Activated CD4-positive, alpha-beta T cell treated with anti-CD3 and anti-CD28 coated beads, Interleukin-2, amount 10 ng/mL, durations not matched to agents 7 days and 5 days (primary cell): ENCODE data around the gene ACAA2. TPM values are rescaled to one million over a fixed set of nuclear protein-coding genes. Genes with fewer than 3 reads are reported as not detected.

ENCODE experiments used
- CTCF ChIA-PET: fragments of 350-600 bp; sonication (Branson Sonifier 250); formaldehyde crosslinking; loops from one replicate; lab custom pipeline; 2021; ENCODE audit warnings: antibody characterized with exemption; lab: Charles Lee
- POLR2A ChIA-PET: fragments of 350-600 bp; sonication (Branson Sonifier 250); formaldehyde crosslinking; loops from one replicate; lab custom pipeline; 2021; ENCODE audit warnings: antibody characterized with exemption; lab: Charles Lee
- DNase-seq: peaks from one replicate; pipeline ENCODE4 v3.0.0-alpha.2; 2020
- H3K27ac Mint-ChIP-seq: one replicate; pipeline ENCODE4 v1.8.0; 2021; ENCODE audit warnings: mild to moderate bottlenecking, moderate library complexity, mixed read lengths
- H3K27me3 Mint-ChIP-seq: one replicate; pipeline ENCODE4 v1.8.0; 2021; ENCODE audit warnings: mixed read lengths
- H3K36me3 Mint-ChIP-seq: one replicate; pipeline ENCODE4 v1.8.0; 2021; ENCODE audit warnings: low read depth, mixed read lengths
- H3K4me1 Mint-ChIP-seq: one replicate; pipeline ENCODE4 v1.8.0; 2021; ENCODE audit warnings: mixed read lengths
- H3K4me3 Mint-ChIP-seq: one replicate; pipeline ENCODE4 v1.8.0; 2021; ENCODE audit warnings: mild to moderate bottlenecking, moderate library complexity, mixed read lengths
- H3K9me3 Mint-ChIP-seq: one replicate; pipeline ENCODE4 v1.8.0; 2021; ENCODE audit warnings: mixed read lengths
- total RNA-seq, 2 experiments: library from RNA; stranded (reverse); gene quantifications; one replicate each; pipeline ENCODE4 v1.2.3, GENCODE V29; 2021

The ACAA2 gene
- total RNA-seq, 2 experiments from 2014 or later, result 88.3 to 91.2 TPM

DNA sequence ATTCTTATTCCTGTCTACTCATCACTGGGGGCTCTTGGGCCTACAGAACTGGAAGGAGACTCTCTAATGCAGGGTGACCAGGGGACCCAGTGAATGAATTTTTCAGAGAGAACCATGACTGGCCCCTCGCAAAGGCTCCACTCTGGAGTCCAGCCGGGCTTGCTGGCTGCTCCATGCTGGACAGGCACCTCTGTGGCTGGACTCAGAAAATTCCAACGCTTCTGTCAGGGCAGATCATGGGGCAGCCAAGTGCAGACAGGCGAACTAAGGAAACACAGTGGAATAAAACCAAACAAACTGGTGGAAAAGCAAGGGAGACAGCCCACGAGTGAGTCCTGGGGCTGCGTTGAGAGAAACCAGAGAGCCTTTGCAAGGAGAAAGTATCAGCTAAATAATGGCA, 57.2 kb downstream of the ACAA2 start:
- Mint-ChIP-seq H3K4me3 (no peak overlapping the region), H3K36me3 (no peaks in the 10 kb centered on the region), H3K27ac (no peak overlapping the region), H3K9me3 (peaks cover 2% of the 10 kb centered on the region), H3K27me3 (no peaks in the 10 kb centered on the region), H3K4me1 (peaks cover 20% of the 10 kb centered on the region)
- ChIA-PET POLR2A (no interaction called here), CTCF (no interaction called here)
- DNase-seq, result no peak

DNA sequence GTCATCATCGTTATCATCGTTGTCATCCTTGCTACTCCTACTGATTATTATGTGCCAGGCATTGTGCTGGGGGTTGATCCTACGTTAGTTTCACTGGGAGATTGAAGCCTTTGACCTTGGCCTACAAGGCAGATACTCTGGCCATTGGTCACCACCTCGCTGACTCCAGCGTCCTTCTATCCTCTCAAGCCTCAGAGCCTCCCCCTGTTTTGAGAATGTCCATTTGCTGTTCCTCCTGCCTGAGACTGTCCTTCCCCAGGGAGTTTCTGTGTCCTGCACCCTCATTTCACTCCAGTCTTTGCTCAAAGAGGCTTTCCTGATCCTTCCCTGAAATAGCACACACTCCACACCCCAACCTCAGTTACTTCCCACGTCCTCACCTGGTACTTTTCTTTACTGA, 57.8 kb downstream of the ACAA2 start:
- DNase-seq, result no peak
- peaks cover 22% of the 10 kb centered on the region for H3K4me1 Mint-ChIP-seq
- H3K9me3 Mint-ChIP-seq, result peaks cover 2% of the 10 kb centered on the region
- no peaks in the 10 kb centered on the region for H3K27me3 Mint-ChIP-seq
- no peak overlapping the region for H3K27ac Mint-ChIP-seq
- POLR2A ChIA-PET, result no interaction called here
- H3K4me3 Mint-ChIP-seq, result no peak overlapping the region
- no peaks in the 10 kb centered on the region for H3K36me3 Mint-ChIP-seq
- CTCF ChIA-PET, result no interaction called here

DNA sequence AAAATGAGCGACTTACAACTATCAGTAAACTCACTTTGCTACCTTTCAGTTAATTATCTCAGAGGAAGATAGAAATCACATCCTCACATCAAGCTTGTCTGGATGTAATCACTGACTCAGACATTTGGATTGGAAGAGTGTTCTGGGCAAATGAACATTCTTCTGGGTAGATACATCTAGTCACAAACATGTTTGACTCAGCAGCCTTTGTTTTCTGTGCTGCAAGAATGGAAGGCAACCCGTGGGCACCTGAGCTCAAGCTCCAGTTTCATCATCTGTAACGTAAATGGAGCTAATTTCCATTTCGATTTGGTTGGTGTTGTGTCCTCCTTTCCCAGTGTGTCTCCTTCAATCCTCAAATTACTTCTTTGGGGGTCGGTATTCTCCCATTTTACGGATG, 58.5 kb downstream of the ACAA2 start:
- Mint-ChIP-seq H3K27ac (no peak overlapping the region), H3K27me3 (no peaks in the 10 kb centered on the region), H3K36me3 (no peaks in the 10 kb centered on the region), H3K9me3 (peaks cover 2% of the 10 kb centered on the region), H3K4me3 (no peak overlapping the region), H3K4me1 (peaks cover 24% of the 10 kb centered on the region)
- CTCF ChIA-PET, result no interaction called here
- POLR2A ChIA-PET, result no interaction called here
- no peak for DNase-seq

DNA sequence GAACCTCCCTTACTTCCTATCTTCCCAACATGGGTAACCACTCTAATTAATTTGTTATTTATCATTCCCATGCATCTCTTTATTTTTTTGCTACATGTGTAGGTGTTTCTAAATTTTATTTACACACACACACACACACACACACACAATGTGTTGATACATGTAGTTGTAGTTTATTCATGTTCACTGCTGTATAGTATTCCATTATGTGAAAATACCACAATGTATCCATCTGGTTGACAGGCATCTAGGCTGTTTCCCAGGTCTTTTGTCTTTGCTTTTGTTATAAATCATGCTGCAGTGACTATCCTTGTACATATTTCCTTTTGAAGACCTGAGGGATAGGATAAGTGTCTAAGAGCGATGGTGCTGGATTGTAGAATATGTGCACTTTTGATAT, 59.7 kb downstream of the ACAA2 start:
- Mint-ChIP-seq H3K27me3 (no peaks in the 10 kb centered on the region), H3K36me3 (no peaks in the 10 kb centered on the region), H3K4me3 (no peak overlapping the region), H3K27ac (no peak overlapping the region), H3K4me1 (peaks cover 26% of the 10 kb centered on the region), H3K9me3 (peaks cover 2% of the 10 kb centered on the region)
- DNase-seq, result no peak
- ChIA-PET POLR2A (no interaction called here), CTCF (no interaction called here)

DNA sequence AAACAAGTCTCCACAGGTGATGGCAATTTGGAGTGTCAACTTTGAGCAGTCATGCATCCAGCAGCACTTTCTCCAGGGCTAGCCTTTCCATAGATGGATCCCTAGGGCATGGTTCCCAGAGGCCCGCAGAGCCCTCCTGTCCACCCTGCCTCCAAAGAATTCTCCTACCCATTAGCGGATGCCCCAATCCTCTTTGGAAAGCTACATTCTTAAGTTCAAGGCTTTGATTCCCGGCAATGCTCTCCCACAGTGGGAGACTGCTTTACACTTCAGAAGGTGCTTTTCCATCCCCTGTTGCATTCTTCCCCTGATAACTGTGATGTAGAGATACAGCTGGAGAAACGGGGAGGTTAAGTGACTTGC, 61.3 kb downstream of the ACAA2 start:
- DNase-seq, result no peak
- Mint-ChIP-seq H3K36me3 (no peaks in the 10 kb centered on the region), H3K27ac (peak overlapping the region; percentile 83), H3K4me3 (no peak overlapping the region), H3K4me1 (peaks cover 25% of the 10 kb centered on the region), H3K27me3 (peaks cover 4% of the 10 kb centered on the region), H3K9me3 (no peaks in the 10 kb centered on the region)
- ChIA-PET CTCF (interaction anchor here (0.7 kb wide), 1 partner anchor 182 kb away, joined by 3 read pairs; no protein-coding TSS in a partner anchor), POLR2A (no interaction called here)

DNA sequence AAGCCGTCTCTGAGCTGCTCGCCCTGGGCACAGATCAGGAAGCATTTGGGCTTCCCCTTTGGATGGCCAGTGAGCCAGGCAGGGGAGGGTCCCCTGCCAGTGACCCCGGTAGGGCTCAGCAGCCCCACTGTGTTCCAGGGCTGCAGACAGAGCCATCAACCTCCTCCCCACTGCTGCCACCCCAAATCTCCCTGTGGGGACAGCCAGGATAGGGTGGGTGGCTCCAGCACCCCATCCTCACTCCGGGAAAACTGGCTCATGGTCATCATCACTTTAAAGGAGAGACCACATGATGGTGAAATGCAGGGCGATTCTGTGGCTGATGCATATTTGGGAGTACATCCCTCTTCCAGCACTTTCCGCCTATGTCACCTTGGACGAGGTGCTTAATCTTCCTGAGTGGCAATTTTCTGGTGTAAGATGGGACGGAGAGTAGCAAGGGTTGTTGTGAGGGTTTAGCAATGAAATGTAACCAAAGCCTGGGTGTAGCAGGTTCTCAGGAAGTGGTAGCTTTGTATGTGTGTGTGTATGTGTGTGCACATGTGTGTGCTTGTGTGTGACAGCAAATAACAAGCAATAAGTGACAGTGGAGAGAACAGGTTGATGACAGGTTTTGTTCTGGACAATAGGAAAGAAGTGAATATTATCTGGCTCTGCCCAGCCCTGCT, 61.8 kb downstream of the ACAA2 start:
- Mint-ChIP-seq H3K9me3 (no peaks in the 10 kb centered on the region), H3K4me1 (peaks cover 25% of the 10 kb centered on the region), H3K36me3 (no peaks in the 10 kb centered on the region), H3K27ac (peak overlapping the region; percentile 83), H3K27me3 (peaks cover 4% of the 10 kb centered on the region), H3K4me3 (peak overlapping the region; percentile 9)
- peak; percentile 36 for DNase-seq
- ChIA-PET CTCF (interaction anchor here (0.7 kb wide), 1 partner anchor 182 kb away, joined by 3 read pairs; no protein-coding TSS in a partner anchor), POLR2A (no interaction called here)

DNA sequence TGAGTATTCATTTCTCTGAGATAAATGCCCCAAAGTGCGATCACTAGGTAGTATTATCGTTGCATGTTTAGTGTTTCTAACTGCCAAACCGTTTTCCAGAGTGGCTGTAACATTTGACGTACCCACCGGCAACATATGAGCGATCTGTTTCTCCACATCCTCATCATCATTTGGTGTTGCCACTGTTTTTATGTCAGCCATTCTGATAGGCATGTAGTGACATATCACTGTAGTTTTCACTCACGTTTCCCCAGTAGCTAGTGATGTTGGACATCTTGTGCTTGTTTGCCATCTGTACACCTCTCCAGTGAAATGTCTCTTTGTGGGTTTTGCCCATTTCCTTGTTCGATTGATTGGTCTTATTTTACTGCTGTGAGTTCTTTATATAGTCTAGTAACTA, 63.8 kb downstream of the ACAA2 start:
- DNase-seq, result no peak
- ChIA-PET CTCF (interaction anchor here (0.6 kb wide), 1 partner anchor 208 kb away, joined by 3 read pairs; no protein-coding TSS in a partner anchor), POLR2A (no interaction called here)
- Mint-ChIP-seq H3K4me1 (peaks cover 25% of the 10 kb centered on the region), H3K27ac (no peak overlapping the region), H3K36me3 (no peaks in the 10 kb centered on the region), H3K4me3 (no peak overlapping the region), H3K9me3 (no peaks in the 10 kb centered on the region), H3K27me3 (peaks cover 4% of the 10 kb centered on the region)

DNA sequence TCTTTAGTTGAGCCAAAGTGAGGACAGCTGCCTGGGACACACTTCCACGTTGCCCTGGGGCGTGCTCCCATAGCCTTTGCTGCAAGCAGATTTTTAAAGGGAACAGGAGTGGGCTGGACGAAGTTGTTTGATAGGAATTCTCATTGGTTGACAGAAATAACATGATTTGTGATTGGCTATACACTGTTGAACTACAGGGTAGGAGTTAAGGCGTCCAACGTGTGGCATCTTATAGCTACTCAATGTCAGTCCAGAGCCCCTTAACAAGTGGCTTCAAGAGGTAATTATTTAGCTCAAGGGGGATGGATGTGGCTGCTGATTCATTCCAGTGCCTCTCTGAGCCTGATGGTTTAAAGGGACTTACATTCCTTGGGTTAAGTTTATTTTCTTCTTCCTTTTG, 65.5 kb downstream of the ACAA2 start:
- DNase-seq, result no peak
- POLR2A ChIA-PET, result no interaction called here
- no peak overlapping the region for H3K4me3 Mint-ChIP-seq
- no peaks in the 10 kb centered on the region for H3K9me3 Mint-ChIP-seq
- CTCF ChIA-PET, result no interaction called here
- H3K27me3 Mint-ChIP-seq, result peaks cover 4% of the 10 kb centered on the region
- H3K27ac Mint-ChIP-seq, result no peak overlapping the region
- no peaks in the 10 kb centered on the region for H3K36me3 Mint-ChIP-seq
- peaks cover 23% of the 10 kb centered on the region for H3K4me1 Mint-ChIP-seq

DNA sequence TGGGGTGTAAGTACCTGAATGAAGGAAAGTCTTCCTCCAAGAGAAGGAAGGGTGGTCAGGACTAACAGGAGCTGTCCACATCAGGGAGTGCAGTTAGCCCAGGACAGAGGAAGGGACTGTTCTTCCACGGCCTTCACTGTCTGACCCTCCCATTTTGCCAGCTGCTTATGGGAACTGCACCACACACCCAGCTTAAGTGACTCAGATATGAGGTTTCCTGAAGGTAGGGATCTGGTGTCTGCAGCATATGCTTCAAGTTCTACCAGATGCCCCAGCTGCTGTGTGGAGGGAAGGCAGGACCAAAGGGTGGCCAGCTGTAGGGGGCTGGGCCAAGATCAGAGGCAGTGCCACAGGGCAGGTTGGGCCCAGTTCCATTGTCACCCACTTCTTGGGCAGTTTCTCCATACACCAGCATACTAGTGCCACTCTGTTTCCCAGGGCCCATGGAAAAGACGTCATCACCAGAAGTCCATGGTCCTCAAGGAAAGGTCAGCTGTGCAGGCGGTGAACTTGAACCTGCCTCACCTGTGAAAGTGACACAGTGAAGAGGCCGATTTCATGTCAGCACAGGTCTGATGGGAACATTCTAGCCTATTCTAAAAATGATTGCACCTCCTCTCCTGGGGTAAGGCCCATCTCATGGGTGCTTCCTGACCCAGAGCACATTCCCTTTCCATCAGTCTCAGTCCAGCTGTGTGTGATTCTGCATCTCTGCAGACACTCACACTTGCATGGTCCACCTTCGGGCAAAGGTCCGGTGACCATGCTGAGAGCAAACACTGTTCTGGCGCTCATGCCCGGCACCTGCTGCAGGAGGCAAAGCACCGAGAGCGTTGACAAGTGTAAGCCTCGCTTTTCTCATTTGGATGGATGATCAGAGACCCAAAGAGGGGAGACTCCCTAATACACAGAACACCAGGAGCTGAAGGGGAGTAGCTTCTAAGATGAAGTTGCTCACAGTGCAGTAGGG, 68.0 kb downstream of the ACAA2 start:
- CTCF ChIA-PET, result interaction anchor here (1.4 kb wide), 1 partner anchor 14 kb away, joined by 3 read pairs; no protein-coding TSS in a partner anchor
- Mint-ChIP-seq H3K36me3 (no peaks in the 10 kb centered on the region), H3K4me3 (no peak overlapping the region), H3K9me3 (no peaks in the 10 kb centered on the region), H3K4me1 (peaks cover 4% of the 10 kb centered on the region), H3K27me3 (peaks cover 12% of the 10 kb centered on the region), H3K27ac (no peak overlapping the region)
- POLR2A ChIA-PET, result no interaction called here
- DNase-seq, result no peak

DNA sequence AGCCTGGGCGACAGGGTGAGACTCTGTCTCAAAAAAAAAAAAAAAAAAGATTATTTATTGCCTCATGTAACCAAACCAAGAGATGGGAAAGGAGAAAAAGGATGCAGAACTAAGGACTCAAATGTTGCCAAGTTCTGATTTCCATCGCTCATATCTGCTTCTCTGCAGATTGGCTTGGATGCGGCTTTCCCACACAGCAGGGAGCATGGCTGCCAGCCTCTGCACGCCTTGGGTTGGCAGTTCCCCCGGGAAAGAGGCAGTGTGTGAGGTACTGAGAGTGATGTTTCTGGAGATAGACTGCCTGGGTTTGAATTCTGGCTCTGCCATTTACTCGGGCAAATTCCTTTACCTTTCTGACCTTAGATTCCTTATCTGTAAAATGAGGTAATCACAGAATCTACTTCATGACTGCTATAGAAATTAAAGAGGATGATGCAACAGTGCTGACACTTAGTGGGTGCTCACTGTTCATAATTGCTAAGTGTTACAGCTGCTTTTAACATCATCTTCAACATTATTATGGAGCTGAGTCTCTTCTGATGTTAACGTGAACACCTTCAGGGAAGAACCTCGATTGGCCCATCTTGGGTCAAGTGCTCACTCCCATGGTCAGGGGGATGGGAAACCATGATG, 68.8 kb downstream of the ACAA2 start:
- DNase-seq, result no peak
- Mint-ChIP-seq H3K9me3 (no peaks in the 10 kb centered on the region), H3K36me3 (no peaks in the 10 kb centered on the region), H3K27ac (no peak overlapping the region), H3K27me3 (peaks cover 12% of the 10 kb centered on the region), H3K4me3 (no peak overlapping the region), H3K4me1 (no peaks in the 10 kb centered on the region)
- CTCF ChIA-PET, result interaction anchor here (1.4 kb wide), 1 partner anchor 13 kb away, joined by 3 read pairs; no protein-coding TSS in a partner anchor
- POLR2A ChIA-PET, result no interaction called here

DNA sequence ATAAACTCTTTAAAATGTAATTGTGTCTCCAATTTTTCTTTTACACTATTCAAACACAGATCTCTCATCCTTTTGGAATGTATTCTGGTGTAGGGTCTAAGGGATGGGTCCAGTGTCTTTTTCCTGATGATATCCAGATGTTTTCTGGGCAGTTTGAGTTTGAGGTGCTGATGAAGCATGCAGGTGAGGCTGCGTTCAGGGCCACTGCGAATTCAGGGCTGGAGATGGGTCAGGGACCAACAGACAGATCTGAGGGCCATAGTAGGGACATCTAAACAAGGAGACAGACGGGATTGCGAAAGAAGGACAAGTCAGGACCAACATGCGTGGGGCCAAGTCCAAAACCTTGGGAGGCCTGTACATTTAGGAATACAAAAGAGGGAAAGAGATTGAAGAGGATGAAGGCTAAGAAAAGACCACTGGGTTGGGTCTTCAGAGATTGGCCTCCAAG, 70.2 kb downstream of the ACAA2 start:
- no peak overlapping the region for H3K27ac Mint-ChIP-seq
- no peak for DNase-seq
- no peaks in the 10 kb centered on the region for H3K9me3 Mint-ChIP-seq
- no peaks in the 10 kb centered on the region for H3K36me3 Mint-ChIP-seq
- ChIA-PET POLR2A (no interaction called here), CTCF (no interaction called here)
- H3K27me3 Mint-ChIP-seq, result peaks cover 12% of the 10 kb centered on the region
- no peak overlapping the region for H3K4me3 Mint-ChIP-seq
- H3K4me1 Mint-ChIP-seq, result no peaks in the 10 kb centered on the region

DNA sequence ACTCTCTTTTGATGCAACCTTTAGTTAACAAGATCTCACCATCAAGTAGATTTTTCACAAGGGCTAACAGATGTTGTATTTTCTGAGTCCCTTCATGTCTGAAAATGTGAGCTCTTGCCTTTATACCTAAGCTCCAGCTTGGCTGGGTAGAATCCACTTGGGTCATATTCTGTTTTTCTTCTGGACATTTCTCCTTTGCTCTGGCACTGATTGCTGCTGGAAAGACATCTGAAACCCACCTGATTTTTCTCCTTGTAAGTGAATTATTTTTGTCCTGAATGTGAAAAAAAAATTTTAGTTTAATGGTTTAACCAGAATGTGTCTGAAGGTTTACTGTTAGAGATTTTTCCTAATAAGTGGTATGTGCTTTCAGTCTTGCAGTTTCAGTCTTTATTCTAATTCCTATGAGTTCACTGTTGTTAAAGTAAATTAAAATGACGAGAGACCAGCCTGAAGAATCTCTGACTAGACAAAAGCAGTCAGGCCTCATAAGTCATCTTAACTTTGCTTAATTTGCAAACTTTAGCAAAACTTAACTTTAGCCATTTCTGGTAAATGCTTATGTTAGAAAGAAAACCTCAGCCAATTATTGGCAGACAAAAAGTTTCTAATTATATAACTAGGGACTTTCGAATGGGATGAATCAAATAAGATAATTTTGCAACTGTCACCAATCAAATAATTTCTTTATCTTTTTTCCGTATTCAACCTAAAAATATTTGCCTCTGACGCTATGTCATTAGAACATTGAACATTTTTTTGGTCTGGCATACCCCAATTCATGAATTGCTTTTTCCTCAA, 70.8 kb downstream of the ACAA2 start:
- POLR2A ChIA-PET, result no interaction called here
- H3K27ac Mint-ChIP-seq, result no peak overlapping the region

More for the DNA sequence above, 70.8 kb downstream of the ACAA2 start:
- H3K4me1 Mint-ChIP-seq, result no peaks in the 10 kb centered on the region
- CTCF ChIA-PET, result no interaction called here
- H3K9me3 Mint-ChIP-seq, result no peaks in the 10 kb centered on the region
- DNase-seq, result no peak
- no peaks in the 10 kb centered on the region for H3K36me3 Mint-ChIP-seq
- H3K27me3 Mint-ChIP-seq, result peaks cover 17% of the 10 kb centered on the region
- no peak overlapping the region for H3K4me3 Mint-ChIP-seq
